Measurements from ENCODE around the gene DPEP3. TPM values are rescaled to one million over a fixed set of nuclear protein-coding genes. Genes with fewer than 3 reads are reported as not detected.
"Not testable (repeated sequence)": the region's sequence is repeated elsewhere in the genome, so short reads cannot be mapped to it uniquely, and the experiment has no call there.

The DPEP3 gene
- total RNA-seq (2014; rRNA removed; shearing (Covaris generic)): not detected in 2 replicates

DNA sequence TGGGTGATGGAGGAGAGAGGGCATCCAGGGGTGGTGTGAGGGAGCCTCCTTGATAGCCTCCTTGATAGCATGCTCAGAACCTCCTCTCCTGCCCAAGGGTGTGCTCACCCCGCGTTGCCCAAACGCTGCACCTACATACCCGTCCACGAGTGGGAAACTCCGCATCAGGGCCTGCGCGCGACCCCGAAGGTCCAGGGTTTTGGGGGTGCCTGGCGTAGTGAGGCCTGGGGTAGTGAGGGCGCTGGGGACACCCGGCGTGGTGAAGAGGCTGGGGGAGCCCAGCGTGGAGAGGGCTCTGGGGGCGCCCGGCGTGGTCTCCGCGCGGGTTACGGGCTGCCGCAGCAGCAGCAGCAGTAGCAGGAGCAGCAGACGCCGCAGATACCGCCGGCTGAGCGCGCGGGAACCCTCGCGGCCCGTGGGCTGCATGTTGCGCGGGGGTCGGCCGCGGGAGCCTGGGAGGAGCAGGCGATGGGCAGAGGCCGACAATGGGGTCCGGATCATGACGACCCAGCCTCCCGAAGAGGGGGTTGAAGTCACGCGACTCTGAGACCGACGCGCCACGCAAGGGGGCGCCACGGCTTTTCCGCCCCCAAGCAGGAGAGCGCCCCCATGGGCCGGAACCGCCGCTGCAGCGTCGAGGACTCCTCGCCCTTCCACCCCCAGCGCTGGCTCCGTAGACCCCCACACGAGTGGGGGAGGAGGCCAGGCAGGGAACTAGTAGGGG is at the start of gene DPEP3:
Gene DPEP3, minus strand, starts transcription at position 545 of the 724 bp plus-strand sequence. Its CDS starts 119 bp downstream, at position 426.
- DNase-seq (ENCODE audit: low spot score): no peak

DNA sequence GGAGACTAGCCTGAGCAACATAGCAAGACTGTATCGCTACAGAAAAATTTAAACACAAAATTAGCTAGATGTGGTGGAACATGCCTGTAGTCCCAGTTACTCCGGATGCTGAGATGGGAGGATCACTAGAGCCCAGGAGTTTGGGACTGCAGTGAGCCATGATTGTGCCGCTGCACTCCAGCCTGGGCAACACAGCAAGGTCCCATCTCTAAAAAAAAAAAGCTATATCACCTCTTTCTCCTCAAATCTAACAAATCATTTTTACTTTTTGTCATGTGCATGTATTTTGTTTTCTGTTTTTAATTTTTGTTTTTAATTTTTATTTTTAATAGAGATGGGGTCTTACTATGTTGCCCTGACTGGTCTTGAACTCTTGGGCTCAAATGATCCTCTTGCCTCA is 48.7 kb upstream of the DPEP3 start:
- no peak for DNase-seq (ENCODE audit: low spot score)

DNA sequence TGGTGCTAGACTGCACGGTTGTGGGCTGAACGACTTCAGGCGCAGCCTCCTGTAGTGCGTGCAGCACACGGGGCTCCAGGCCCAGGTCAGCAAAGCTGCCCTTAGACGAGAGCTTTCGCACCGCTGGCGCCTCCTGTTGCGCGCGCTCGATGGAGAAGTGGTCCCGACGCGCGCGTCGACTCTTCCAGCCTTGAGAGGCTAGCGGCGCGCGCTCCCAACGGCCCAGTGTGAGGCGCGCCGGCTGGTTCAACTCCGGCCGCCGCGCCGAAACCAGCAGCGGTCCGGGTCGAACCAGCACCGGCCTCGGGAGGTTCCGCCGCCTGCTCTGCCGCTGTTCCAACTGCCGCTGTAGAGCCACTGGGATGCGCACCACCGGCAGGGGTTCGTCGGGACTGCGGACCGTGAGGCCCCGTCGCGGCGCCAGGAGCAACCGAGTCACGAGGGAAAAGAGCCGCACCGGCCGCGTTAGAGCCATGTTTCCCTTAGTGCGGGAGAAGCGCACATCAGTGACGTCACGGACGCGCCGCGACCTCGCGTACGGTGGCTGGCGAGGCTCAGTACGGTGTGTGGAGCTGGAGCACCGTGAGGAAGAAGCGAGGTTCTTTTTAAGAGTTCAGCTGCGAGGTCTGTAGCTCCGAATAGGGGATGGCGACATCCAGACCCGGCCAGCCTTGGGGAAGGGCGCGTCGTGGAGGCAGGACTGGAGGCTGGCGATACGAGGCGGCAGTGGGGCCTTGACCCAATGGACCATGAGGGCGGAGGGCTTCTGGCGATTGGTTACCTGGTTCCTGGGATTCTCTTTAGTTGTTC is 42.6 kb upstream of the DPEP3 start, which contains the start of the genes DDX28 and DUS2:
Gene DDX28, minus strand, starts transcription at position 505 of the 810 bp plus-strand sequence. Its CDS starts 30 bp downstream, at position 475.
Gene DUS2, plus strand, starts transcription at position 557 of the 810 bp plus-strand sequence. CDS start 14,740 bp downstream, outside the sequence.
- DNase-seq (ENCODE audit: low spot score): peak; percentile 87

- no peak for DNase-seq (ENCODE audit: low spot score)
Measured at GRCh38 chr16:68022278-68022727, 42.0 kb upstream of the DPEP3 start.

- no peak for DNase-seq (ENCODE audit: low spot score)
Measured at GRCh38 chr16:68021490-68021889, 41.2 kb upstream of the DPEP3 start.

DNA sequence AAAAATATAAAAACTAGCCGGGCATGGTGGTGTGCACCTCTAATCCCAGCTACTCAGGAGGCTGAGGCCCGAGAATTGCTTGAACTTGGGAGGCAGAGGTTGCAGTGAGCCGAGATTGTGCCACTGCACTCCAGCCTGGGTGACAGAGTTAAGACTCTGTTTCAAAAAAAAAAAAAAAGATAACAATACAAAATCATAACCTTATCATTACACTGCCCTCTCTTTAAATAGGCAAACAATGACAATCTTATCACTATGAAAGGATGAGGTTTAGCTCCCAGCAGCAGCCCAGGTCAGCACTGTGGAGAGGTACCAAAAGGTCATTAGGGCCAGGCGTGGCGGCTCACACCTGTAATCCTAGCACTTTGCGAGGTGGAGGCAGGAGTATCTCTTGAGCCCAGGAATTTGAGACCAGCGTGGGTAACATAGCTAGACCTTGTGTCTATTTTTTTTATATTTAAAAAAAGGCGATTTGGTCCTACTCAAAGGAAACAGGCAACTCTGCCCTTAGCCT is 38.9 kb upstream of the DPEP3 start:
- DNase-seq (ENCODE audit: low spot score): no peak

DNA sequence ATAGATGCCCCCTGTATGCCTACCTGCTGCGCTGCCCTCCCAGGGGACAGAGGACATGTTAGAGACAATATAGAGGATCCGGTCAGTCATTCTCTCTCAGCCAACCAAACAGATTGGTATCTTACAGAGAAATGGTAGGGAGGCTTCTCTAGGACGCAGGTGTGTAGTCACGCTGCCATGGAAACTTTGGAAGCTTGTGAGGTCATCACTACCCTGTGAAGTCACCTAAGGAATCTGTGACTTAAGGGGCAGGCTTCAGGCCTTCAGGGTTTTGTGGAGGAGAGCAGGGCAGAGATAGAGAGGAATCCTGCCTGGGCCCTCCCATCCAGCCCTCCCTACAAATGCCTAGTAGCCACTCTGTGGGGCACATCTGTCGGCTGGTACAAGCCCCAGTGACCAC is 35.4 kb upstream of the DPEP3 start, which contains the start of gene DPEP2NB:
Gene DPEP2NB, minus strand, starts transcription at position 231 of the 400 bp plus-strand sequence. Its CDS starts 141 bp downstream, at position 90.
- DNase-seq (ENCODE audit: low spot score): no peak

DNA sequence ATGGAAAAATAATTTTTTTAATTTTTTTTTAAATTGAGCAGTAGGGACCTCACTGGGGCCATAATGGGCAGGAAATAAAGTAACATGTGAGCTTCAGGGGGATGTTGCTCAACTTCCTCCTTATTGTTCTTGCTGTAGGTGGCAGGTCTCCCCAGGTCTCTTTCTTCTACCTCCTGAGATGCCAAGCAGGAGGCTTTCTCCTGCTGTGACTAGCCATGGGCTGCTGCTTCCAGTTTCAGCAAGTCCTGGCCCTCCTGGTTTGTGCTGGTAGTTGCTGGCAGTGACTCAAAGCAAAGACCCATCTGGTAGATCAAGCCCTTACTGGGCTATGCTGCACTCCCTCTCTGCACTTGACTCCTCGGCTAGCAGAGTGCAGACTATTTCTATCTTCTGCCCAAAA is 33.1 kb upstream of the DPEP3 start:
- DNase-seq (ENCODE audit: low spot score): no peak

- not testable (repeated sequence) for DNase-seq (ENCODE audit: low spot score)
Measured at GRCh38 chr16:68009872-68010271, 29.6 kb upstream of the DPEP3 start.

- no peak for DNase-seq (ENCODE audit: low spot score)
Measured at GRCh38 chr16:68009157-68009735, 28.9 kb upstream of the DPEP3 start.

- DNase-seq (ENCODE audit: low spot score): no peak
Measured at GRCh38 chr16:68005786-68006286, 25.5 kb upstream of the DPEP3 start.

- no peak for DNase-seq (ENCODE audit: low spot score)
Measured at GRCh38 chr16:68005211-68005610, 24.9 kb upstream of the DPEP3 start.

DNA sequence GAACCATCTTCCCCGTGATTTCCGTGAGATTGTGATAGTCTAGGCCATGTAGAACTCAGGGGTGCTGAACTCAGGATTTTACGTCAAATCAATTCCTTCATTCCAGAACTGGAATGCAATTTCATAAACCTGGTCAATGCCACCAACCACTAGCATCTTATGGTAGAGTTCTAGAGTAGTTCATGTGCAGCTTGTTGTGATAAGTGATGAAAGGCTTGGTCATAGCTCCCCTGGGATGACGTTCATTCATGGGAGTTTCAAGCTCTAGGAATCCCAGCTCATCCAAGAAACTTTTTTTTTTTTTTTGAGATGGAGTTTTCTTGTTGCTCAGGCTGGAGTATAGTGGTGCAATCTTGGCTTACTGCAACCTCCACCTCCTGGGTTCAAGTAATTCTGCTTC is 22.7 kb upstream of the DPEP3 start:
- no peak for DNase-seq (ENCODE audit: low spot score)

DNA sequence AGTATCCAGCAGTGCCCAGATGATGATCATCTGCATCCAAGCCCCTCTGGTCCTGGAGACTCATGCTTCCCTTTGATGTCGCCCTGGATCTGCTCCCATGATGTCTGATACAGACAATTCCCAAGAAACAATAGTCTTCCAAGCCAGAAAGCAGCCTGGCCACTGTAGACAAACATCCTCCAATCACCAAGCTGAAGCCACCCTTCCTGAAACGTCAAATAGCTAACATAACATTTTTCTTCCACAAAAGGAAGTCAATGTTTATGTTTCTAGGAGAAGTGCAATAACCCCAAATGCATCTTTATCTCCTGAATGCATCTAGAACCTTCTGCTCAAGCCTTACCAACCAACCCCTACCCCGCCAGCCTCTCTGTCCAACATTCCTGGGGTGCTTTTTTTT is 20.2 kb upstream of the DPEP3 start:
- no peak for DNase-seq (ENCODE audit: low spot score)

DNA sequence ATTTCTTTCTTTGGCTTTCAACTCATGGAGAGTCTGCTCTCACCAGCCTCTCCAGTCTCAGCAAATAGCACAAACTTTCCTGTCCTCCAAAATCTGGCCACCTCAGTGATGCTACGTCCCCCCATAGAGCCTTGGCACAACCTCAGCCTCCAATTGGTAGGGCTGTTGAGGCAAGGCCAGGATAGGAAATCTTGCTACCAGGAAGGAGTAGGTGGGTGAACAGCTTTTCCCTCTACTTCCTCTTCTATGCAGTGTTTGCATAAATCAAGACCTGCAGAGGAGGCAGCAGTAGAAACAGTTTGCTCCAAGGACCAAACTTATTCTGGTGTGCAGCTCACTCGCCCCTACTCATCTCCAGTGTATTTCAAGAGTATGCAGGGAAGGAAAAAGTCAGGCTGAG is 19.7 kb upstream of the DPEP3 start:
- DNase-seq (ENCODE audit: low spot score): no peak

GRCh38 chr16:67998779-67999688 is 18.7 kb upstream of the DPEP3 start, which contains the start of gene DPEP2:
Gene DPEP2, minus strand, starts transcription at chr16:67999484. Its CDS starts 6,272 bp downstream, at chr16:67993212.
- DNase-seq (ENCODE audit: low spot score): not testable (repeated sequence)

GRCh38 chr16:67998231-67998778 is 18.0 kb upstream of the DPEP3 start:
- not testable (repeated sequence) for DNase-seq (ENCODE audit: low spot score)

GRCh38 chr16:67996666-67997065 is 16.4 kb upstream of the DPEP3 start:
- DNase-seq (ENCODE audit: low spot score): no peak

DNA sequence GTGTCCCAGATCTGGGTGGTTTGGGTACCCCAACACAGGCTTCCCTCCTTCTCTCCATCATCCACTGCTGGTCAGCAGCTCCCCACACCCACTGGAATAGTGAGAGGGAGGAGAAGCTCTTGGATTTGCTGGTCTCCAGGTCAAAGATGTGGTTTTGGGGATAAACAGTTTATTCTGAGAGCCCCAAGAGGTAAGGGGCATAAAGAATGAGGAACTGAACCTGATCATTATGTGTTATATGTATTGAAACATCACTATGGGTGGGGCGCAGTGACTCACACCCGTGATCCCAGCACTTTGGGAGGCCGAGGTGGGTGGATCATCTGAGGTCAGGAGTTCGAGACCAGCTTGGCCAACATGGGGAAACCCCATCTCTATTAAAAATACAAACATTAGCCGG is 15.1 kb upstream of the DPEP3 start:
- DNase-seq (ENCODE audit: low spot score): no peak

DNA sequence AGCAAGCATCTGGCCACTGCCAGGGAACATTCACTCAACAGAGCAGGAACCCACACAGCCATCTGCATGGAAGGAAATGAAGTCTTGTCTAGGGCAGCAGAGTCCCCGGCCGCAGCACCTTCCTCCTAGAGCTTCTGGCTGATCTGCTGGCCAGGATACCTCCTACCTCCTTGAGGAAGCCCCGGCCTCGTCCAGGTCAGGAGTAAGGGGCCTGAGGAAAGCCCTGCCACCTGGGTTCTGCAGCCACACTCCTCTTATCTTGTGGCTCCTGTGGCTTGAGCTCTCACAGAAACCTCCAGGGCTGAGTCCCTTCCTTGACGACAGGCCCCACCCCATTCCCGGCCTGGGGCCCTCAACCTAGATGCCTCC is 13.7 kb upstream of the DPEP3 start:
- DNase-seq (ENCODE audit: low spot score): not testable (repeated sequence)
